EH (cell line): ENCODE results near the gene TRIP4.
"Not testable (repeated sequence)": the region's sequence is repeated elsewhere in the genome, so short reads cannot be mapped to it uniquely, and the experiment has no call there.

Source experiments
- DNase-seq: peaks from one replicate; pipeline ENCODE4 v3.0.0-alpha.2; 2015; ENCODE audit warnings: low read depth

Gene TRIP4

GRCh38 chr15:64490598-64491259 is 103.1 kb downstream of the TRIP4 start:
- DNase-seq: no peak

- DNase-seq: no peak
Measured at GRCh38 chr15:64493641-64494040, 106.0 kb downstream of the TRIP4 start.

GRCh38 chr15:64495968-64496367 is 108.3 kb downstream of the TRIP4 start:
- DNase-seq: not testable (repeated sequence)

- DNase-seq: no peak
Measured at GRCh38 chr15:64500695-64501395, 113.2 kb downstream of the TRIP4 start.

- DNase-seq: no peak
Measured at GRCh38 chr15:64501396-64501715, 113.7 kb downstream of the TRIP4 start.

GRCh38 chr15:64502151-64502550 is 114.5 kb downstream of the TRIP4 start:
- DNase-seq: no peak

GRCh38 chr15:64502551-64502950 is 114.9 kb downstream of the TRIP4 start:
- DNase-seq: peak; percentile 46

GRCh38 chr15:64503197-64503596 is 115.6 kb downstream of the TRIP4 start:
- DNase-seq: peak; percentile 59

- DNase-seq: no peak
Measured at GRCh38 chr15:64503640-64504039, 116.0 kb downstream of the TRIP4 start.
